ENCODE measurements around the gene MAP2K5. TPM values are rescaled to one million over a fixed set of nuclear protein-coding genes. Genes with fewer than 3 reads are reported as not detected.
A peak's percentile ranks its signal among the peaks of the same experiment; 100 is the strongest.

MAP2K5 gene
- polyA plus RNA-seq, 1 donor from 2014 or later: 12.1 TPM

- Histone ChIP-seq H3K79me2 (replicated peaks; ENCODE audit: insufficient read depth, low read length) (no peaks in the 10 kb centered on the region), H3K4me3 (ENCODE audit: low read length) (no peak overlapping the region), H3K9me3 (ENCODE audit: low read length) (no peaks in the 10 kb centered on the region), H3K36me3 (ENCODE audit: insufficient read depth, low read length) (peaks cover 3% of the 10 kb centered on the region), H2AFZ (ENCODE audit: low read depth, low read length) (no peak overlapping the region), H3K27ac (ENCODE audit: low read length) (no peak overlapping the region), H3K4me2 (ENCODE audit: low read length) (no peak overlapping the region), H3F3A (ENCODE audit: insufficient read depth, low read length, poor library complexity, severe bottlenecking) (no peaks in the 10 kb centered on the region), H3K9me2 (ENCODE audit: insufficient read depth, low read length) (no peaks in the 10 kb centered on the region), H3K9ac (ENCODE audit: low read length) (no peak overlapping the region), H4K20me1 (ENCODE audit: insufficient read depth) (no peaks in the 10 kb centered on the region), H3K27me3 (ENCODE audit: insufficient read depth, low read depth, low read length) (no peaks in the 10 kb centered on the region)
- no peak for TF ChIP-seq MXI1 (conservative IDR thresholded peaks at IDR 0.05; ENCODE audit: poor library complexity, severe bottlenecking)
- TF ChIP-seq EZH2 (IDR thresholded peaks at IDR 0.05; ENCODE audit: borderline replicate concordance, insufficient read depth, low read length, poor library complexity, severe bottlenecking): no peak
- TF ChIP-seq REST (IDR thresholded peaks at IDR 0.05; ENCODE audit: borderline replicate concordance): no peak
- TF ChIP-seq SMC3 (conservative IDR thresholded peaks at IDR 0.05; ENCODE audit: poor library complexity): no peak
- no peak for TF ChIP-seq CTCF (IDR thresholded peaks at IDR 0.05; ENCODE audit: poor library complexity, severe bottlenecking)
- no peak for TF ChIP-seq TAF1 (IDR thresholded peaks at IDR 0.05; ENCODE audit: low read depth)
- TF ChIP-seq POLR2AphosphoS5 (IDR thresholded peaks at IDR 0.05): no peak
- no peak for TF ChIP-seq RAD21 (conservative IDR thresholded peaks at IDR 0.05)
- TF ChIP-seq EP300 (conservative IDR thresholded peaks at IDR 0.05; ENCODE audit: poor library complexity, severe bottlenecking): no peak
Measured at GRCh38 chr15:67707520-67708283, 165.2 kb downstream of the MAP2K5 start.

GRCh38 chr15:67708500-67708899 lies 166.0 kb downstream of the MAP2K5 start:
- H3F3A ChIP-seq (ENCODE audit: insufficient read depth, low read length, poor library complexity, severe bottlenecking): no peaks in the 10 kb centered on the region
- no peaks in the 10 kb centered on the region for H3K79me2 ChIP-seq (replicated peaks; ENCODE audit: insufficient read depth, low read length)
- H2AFZ ChIP-seq (ENCODE audit: low read depth, low read length): no peak overlapping the region
- H3K9me2 ChIP-seq (ENCODE audit: insufficient read depth, low read length): no peaks in the 10 kb centered on the region
- H3K27ac ChIP-seq (ENCODE audit: low read length): no peak overlapping the region
- H3K27me3 ChIP-seq (ENCODE audit: insufficient read depth, low read depth, low read length): no peaks in the 10 kb centered on the region
- H4K20me1 ChIP-seq (ENCODE audit: insufficient read depth): no peaks in the 10 kb centered on the region
- H3K4me3 ChIP-seq (ENCODE audit: low read length): no peak overlapping the region
- TF ChIP-seq EZH2 (IDR thresholded peaks at IDR 0.05; ENCODE audit: borderline replicate concordance, insufficient read depth, low read length, poor library complexity, severe bottlenecking) (no peak), MXI1 (conservative IDR thresholded peaks at IDR 0.05; ENCODE audit: poor library complexity, severe bottlenecking) (no peak), EP300 (conservative IDR thresholded peaks at IDR 0.05; ENCODE audit: poor library complexity, severe bottlenecking) (peak; percentile 29)
- H3K9ac ChIP-seq (ENCODE audit: low read length): no peak overlapping the region
- H3K4me2 ChIP-seq (ENCODE audit: low read length): no peak overlapping the region
- no peaks in the 10 kb centered on the region for H3K9me3 ChIP-seq (ENCODE audit: low read length)
- peaks cover 3% of the 10 kb centered on the region for H3K36me3 ChIP-seq (ENCODE audit: insufficient read depth, low read length)
